ENCODE measurements around the gene LAMC2. TPM values are rescaled to one million over a fixed set of nuclear protein-coding genes. Genes with fewer than 3 reads are reported as not detected.

LAMC2 gene
- total and polyA plus RNA-seq, 2 of the 13 experiments (the other 11 are each of a cell fraction or from before 2014, with no cell fraction given): 0.03 TPM; not detected in 1

- WGBS (ENCODE audit: low lambda C conversion rate): 24% methylated on average over 5 of the region's 5 CpGs
- CTCF ChIA-PET (ENCODE audit: low intra/inter-chr PET ratio, low total read pairs): no interaction called here
- in situ Hi-C loops (cut with HindIII; ENCODE audit: extremely low pct_ligation_motif_present, low pct_unique_long_range_greater_than_20kb): no loop called here
- Histone ChIP-seq H3K9ac (ENCODE audit: insufficient read depth, low read depth, low read length) (no peak overlapping the region), H4K20me1 (ENCODE audit: insufficient read depth, low read length) (no peaks in the 10 kb centered on the region), H3K4me1 (ENCODE audit: insufficient read depth, low read length) (no peaks in the 10 kb centered on the region), H3K27ac (ENCODE audit: extremely low read length, insufficient read depth, low read length) (no peak overlapping the region), H3K9me3 (ENCODE audit: low read length) (no peaks in the 10 kb centered on the region), H3K36me3 (replicated peaks in 1 of 2; ENCODE audit: control insufficient read depth in 1 of 2, insufficient read depth in 2 of 2, low read length in 2 of 2) (no peaks in the 10 kb centered on the region), H2AFZ (ENCODE audit: low read length) (no peak overlapping the region), H3K79me2 (ENCODE audit: insufficient read depth, low read length) (no peaks in the 10 kb centered on the region), H3K27me3 (ENCODE audit: control insufficient read depth in 1 of 2, insufficient read depth in 2 of 2, low read length in 2 of 2) (peaks cover 5 to 43% of the 10 kb centered on the region in 2 experiments; a peak in 4 of 5 replicates), H3K4me2 (ENCODE audit: low read depth, low read length) (no peak overlapping the region), H3K4me3 (replicated peaks in 1 of 3; ENCODE audit: insufficient read depth in 1 of 3, low read depth in 2 of 3, low read length in 3 of 3) (no peak overlapping the region)
- intact Hi-C loops (cut with micrococcal nuclease; ENCODE audit: unreplicated experiment): no loop called here
- TF ChIP-seq ZNF530 (CRISPR knock-in tag; IDR thresholded peaks at IDR 0.05; ENCODE audit: low read depth): no peak
- no peak for TF ChIP-seq ATF5 (CRISPR knock-in tag; IDR thresholded peaks at IDR 0.05; ENCODE audit: low read depth)
- no peak for TF ChIP-seq THYN1 (CRISPR knock-in tag; IDR thresholded peaks at IDR 0.05; ENCODE audit: borderline replicate concordance, low read depth)
- no peak for TF ChIP-seq HHEX (CRISPR knock-in tag; IDR thresholded peaks at IDR 0.05)
- TF ChIP-seq ZKSCAN1 (IDR thresholded peaks at IDR 0.05; ENCODE audit: low read length): no peak
- TF ChIP-seq NCOR1 (IDR thresholded peaks at IDR 0.05; ENCODE audit: borderline replicate concordance, low read length): no peak
- TF ChIP-seq ZNF362 (CRISPR knock-in tag; IDR thresholded peaks at IDR 0.05; ENCODE audit: borderline replicate concordance): no peak
- no peak for TF ChIP-seq PRDM4 (CRISPR knock-in tag; IDR thresholded peaks at IDR 0.05; ENCODE audit: borderline replicate concordance)
- TF ChIP-seq ZNF446 (CRISPR knock-in tag; IDR thresholded peaks at IDR 0.05): no peak
- TF ChIP-seq CC2D1A (CRISPR knock-in tag; IDR thresholded peaks at IDR 0.05): no peak
- no peak for TF ChIP-seq FIP1L1 (IDR thresholded peaks at IDR 0.05; ENCODE audit: borderline replicate concordance, insufficient read depth, low read depth, low read length)
- TF ChIP-seq MTF1 (CRISPR knock-in tag; IDR thresholded peaks at IDR 0.05): no peak
- ATAC-seq (no peak), DNase-seq (ENCODE audit: low spot score) (no peak), FAIRE-seq (no peak)
- BruUV-seq (replicated peaks): no TSS peak
- POLR2A ChIA-PET: no interaction called here
These were observed 76.7 kb downstream of the LAMC2 start for GRCh38 chr1:183262628-183263200.
